Body of pancreas (tissue), 4 donors: ENCODE measurements around the gene CDC14B. TPM values are rescaled to one million over a fixed set of nuclear protein-coding genes. Genes with fewer than 3 reads are reported as not detected.
A peak's percentile ranks its signal among the peaks of the same experiment; 100 is the strongest.

Experiments
- ATAC-seq: fragments of 150-250 bp; one replicate; pipeline ENCODE4 v1.9.1; 2016
- DNase-seq, 4 donors: peaks; one replicate each; pipeline ENCODE4 v3.0.0-alpha.2; 2019
- H3K27ac ChIP-seq, 4 donors: fragments of 200-600 bp; sonication (generic); 1 replicate in 3 of 4; 2 replicates in 1 of 4; pipeline versions ENCODE4 v1.5.1 to v1.6.1; 2016 to 2019; ENCODE audit warnings: mild to moderate bottlenecking in 1 of 4, mixed read lengths in 1 of 4, moderate library complexity in 1 of 4
- H3K27me3 ChIP-seq, 2 donors: fragments of 200-600 bp; sonication (generic); one replicate each; pipeline ENCODE4 v1.6.0; 2016; ENCODE audit warnings: mild to moderate bottlenecking in 1 of 2
- H3K36me3 ChIP-seq, 2 donors: fragments of 200-600 bp; sonication (generic); replicated peaks in 1 of 2; 2 replicates each; pipeline ENCODE4 v1.5.1; 2016; ENCODE audit warnings: low read depth in 2 of 2; ENCODE audit not compliant: insufficient read depth in 1 of 2
- H3K4me1 ChIP-seq: fragments of 200-600 bp; sonication (generic); one replicate; pipeline ENCODE4 v1.6.0; 2016
- H3K4me3 ChIP-seq, 2 donors: fragments of 200-600 bp; sonication (generic); 1 replicate in 1 of 2; 2 replicates in 1 of 2; pipeline ENCODE4 v1.5.1; 2016 to 2019
- H3K9me3 ChIP-seq, 3 donors: fragments of 200-600 bp; sonication (generic); 1 replicate in 2 of 3; 2 replicates in 1 of 3; pipeline ENCODE4 v1.5.1; 2016
- POLR2A ChIP-seq, 3 donors: fragments of 450-650 bp; IDR thresholded peaks; one replicate each; pipeline ENCODE4 v1.6.1; 2016; ENCODE audit warnings: antibody characterized with exemption in 3 of 3, mild to moderate bottlenecking in 2 of 3
- WGBS, 2 donors: methylation state at CpG; one replicate each; pipeline ENCODE4 v1.1.5; 2017; 5-methylcytosine and 5-hydroxymethylcytosine counted together
- intact Hi-C: fragments of 100-400 bp; cut with DNase I; formaldehyde crosslinking; loops from one replicate; pipeline ENCODE4 v1.15.1; 2023
- total RNA-seq, 2 donors: library from RNA; depleted of rRNA; stranded (reverse); fragments of >200 nt; gene quantifications; one replicate each; pipeline ENCODE4 v1.1.0, GENCODE V29; 2016
- TF ChIP-seq, protein P1 (sequence below), 7 experiments: fragments of 450-650 bp in 4 of 7; fragments of 200-600 bp in 3 of 7; sonication (generic) in 3 of 7; IDR thresholded peaks; one replicate each; pipeline ENCODE4 v1.5.1; 2016 to 2019; ENCODE audit warnings: antibody characterized with exemption in 7 of 7

CDC14B gene
- total RNA-seq, 2 donors from 2014 or later = 10.9 to 16.1 TPM

DNA sequence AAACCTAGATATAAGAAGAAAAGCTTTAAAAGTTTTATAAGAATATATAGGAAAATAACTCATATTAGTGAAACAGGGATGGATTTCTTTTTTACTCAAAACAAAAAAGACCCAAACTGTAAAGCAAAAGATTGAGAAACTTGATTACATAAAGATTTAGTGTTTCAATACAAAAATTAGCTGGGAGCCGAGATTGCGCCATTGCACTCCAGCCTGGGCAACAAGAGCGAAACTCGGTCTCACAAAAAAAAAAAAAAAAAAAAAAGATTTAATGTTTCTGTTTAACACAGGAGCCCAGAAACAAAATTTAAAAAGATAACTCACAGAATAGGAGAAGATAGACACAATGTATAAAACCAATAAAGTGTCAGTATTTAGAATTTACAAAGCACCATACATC, 45.2 kb downstream of the CDC14B start:
- H3K4me1 ChIP-seq = no peaks in the 10 kb centered on the region
- ATAC-seq = no peak
- no peak overlapping the region for H3K27ac ChIP-seq
- intact Hi-C loops = no loop called here
- DNase-seq = no peak
- WGBS, 2 donors = 82 to 97% methylated on average over 4 of the region's 4 CpGs
- H3K27me3 ChIP-seq = no peaks in the 10 kb centered on the region
- no peaks in the 10 kb centered on the region for H3K36me3 ChIP-seq
- no peak overlapping the region for H3K4me3 ChIP-seq
- no peaks in the 10 kb centered on the region for H3K9me3 ChIP-seq
- TF ChIP-seq, protein P1, sequence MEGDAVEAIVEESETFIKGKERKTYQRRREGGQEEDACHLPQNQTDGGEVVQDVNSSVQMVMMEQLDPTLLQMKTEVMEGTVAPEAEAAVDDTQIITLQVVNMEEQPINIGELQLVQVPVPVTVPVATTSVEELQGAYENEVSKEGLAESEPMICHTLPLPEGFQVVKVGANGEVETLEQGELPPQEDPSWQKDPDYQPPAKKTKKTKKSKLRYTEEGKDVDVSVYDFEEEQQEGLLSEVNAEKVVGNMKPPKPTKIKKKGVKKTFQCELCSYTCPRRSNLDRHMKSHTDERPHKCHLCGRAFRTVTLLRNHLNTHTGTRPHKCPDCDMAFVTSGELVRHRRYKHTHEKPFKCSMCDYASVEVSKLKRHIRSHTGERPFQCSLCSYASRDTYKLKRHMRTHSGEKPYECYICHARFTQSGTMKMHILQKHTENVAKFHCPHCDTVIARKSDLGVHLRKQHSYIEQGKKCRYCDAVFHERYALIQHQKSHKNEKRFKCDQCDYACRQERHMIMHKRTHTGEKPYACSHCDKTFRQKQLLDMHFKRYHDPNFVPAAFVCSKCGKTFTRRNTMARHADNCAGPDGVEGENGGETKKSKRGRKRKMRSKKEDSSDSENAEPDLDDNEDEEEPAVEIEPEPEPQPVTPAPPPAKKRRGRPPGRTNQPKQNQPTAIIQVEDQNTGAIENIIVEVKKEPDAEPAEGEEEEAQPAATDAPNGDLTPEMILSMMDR (IDR thresholded peaks at IDR 0.05) = no peak
- TF ChIP-seq POLR2A (IDR thresholded peaks at IDR 0.05) = no peak

DNA sequence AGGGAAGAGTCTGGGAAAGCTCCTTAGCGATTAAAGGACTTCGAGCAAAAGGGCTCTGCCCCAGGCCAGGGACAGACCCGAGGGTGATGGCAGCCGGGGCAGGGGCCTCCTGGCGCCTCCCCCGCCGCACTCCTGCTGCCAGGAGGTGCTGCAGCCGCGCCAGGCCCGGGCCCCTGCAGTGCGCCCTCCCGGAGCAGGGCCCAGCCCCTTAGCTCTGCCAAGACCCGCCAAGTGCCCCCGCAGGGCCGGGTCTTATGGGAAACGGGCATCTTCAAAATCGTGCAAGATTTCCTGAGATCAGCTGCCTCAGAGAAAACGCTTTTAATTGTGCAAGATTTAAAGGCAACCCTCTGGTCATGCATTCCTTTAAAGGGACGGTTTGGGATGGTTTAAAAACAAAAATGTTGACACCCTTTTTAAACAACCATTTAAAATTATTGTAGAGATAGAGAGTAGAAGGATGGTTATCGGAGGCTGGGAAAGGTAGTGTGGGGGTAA, 52.4 kb downstream of the CDC14B start:
- Histone ChIP-seq H3K4me1 (peaks cover 5% of the 10 kb centered on the region), H3K4me3 (peak overlapping the region; percentile 61 to 86), H3K9me3 (no peaks in the 10 kb centered on the region), H3K36me3 (no peaks in the 10 kb centered on the region), H3K27me3 (no peaks in the 10 kb centered on the region), H3K27ac (peak overlapping the region; percentile 92 to 98 (median 96))
- 4 to 7% methylated on average over 8 to 20 of the region's 20 CpGs for WGBS, 2 donors
- intact Hi-C loops = no loop called here
- DNase-seq (no peak), ATAC-seq (no peak)
- TF ChIP-seq, protein P1 (IDR thresholded peaks at IDR 0.05) = no peak
- no peak for TF ChIP-seq POLR2A (IDR thresholded peaks at IDR 0.05)

DNA sequence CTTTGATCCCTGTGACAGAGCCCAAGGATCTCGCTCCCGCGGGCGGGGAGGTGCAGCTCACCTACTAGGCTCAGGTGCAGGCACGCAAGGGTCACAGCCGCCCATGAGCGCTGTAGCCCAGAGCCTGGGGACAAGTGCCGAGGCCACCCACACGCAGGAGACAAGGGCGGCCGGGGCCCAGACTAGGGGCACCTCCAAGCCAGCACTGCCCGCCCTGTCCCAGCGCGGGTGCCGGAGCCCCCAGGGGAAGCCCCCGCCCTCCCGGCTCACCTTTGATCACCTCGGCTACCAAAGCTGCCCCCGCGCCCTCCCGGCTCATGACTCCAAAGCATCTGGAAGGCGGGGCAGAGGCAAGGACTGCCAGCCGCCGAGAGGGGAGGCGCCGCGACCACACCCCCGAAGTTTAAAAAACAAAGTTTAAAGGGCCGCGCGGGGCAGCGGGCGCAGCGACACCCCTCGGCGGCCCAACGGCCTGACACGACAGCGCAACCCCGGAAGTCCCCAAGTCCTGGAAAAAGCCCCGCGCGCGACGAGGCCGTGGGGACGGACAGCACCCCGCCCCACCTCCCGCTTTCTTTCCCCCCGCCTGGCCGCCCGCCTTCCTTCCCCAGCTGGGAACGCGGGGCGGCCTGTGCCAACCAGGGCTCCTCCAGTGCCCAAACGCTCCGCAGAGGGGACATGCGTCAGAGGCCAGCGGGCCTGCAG, 53.0 kb downstream of the CDC14B start:
- intact Hi-C loops = no loop called here
- Histone ChIP-seq H3K36me3 (no peaks in the 10 kb centered on the region), H3K4me1 (peaks cover 5% of the 10 kb centered on the region), H3K27me3 (no peaks in the 10 kb centered on the region), H3K27ac (peak overlapping the region; percentile 92 to 98 (median 96)), H3K4me3 (peak overlapping the region; percentile 61 to 86), H3K9me3 (no peaks in the 10 kb centered on the region)
- ATAC-seq (peak; percentile 88), DNase-seq (peak; percentile 82 to 87 (median 86))
- TF ChIP-seq, protein P1 (IDR thresholded peaks at IDR 0.05) = peak; percentile 63 to 82 (median 78)
- TF ChIP-seq POLR2A (IDR thresholded peaks at IDR 0.05) = peak; percentile 41 to 76 (median 69)
- WGBS, 2 donors = 0 to 1% methylated on average over 7 to 59 of the region's 59 CpGs

DNA sequence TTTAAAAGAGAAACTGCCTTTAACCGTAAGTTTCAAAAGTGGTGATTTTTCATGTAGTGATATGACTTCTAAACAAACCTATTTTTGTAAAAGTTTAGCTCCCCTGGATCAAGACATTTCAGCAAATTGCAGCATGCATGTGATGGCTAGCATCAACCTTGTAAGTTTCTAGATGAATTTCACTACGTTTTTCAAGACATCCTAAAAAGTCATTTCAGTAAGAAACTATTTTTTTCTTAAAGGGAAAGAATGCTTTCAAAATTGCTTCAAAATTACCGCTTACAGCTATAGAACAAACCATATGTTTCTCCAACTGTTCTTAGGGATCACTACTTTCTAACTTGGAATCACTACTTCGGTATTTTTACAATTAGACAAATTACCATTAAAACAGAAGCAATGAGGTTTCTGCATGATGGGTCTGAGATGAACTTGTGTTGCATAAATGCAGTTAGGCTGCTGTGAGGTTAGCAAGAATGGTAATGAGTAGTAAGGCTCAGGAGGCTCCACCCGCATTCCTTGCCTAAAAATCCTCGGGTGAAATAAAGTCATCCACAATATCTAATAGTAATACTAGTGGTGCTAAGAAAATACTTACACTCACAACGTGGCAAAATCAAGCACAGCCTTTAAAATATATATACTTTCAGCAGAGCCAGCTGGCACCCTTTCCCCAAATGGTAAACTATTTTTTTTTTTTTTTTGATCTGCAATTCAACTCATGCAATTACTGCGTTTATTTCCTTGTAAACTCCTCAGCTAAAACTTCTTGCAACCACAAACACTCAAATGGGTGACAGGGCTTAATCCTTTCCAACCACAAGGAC, 53.8 kb downstream of the CDC14B start:
- peak overlapping the region; percentile 92 to 98 (median 96) for H3K27ac ChIP-seq
- DNase-seq (peak in 1 of 4 donors; percentile 6), ATAC-seq (no peak)
- peak overlapping the region; percentile 61 to 86 for H3K4me3 ChIP-seq
- WGBS, 2 donors = 5 to 7% methylated on average over 8 of the region's 8 CpGs
- no peaks in the 10 kb centered on the region for H3K9me3 ChIP-seq
- no peaks in the 10 kb centered on the region for H3K27me3 ChIP-seq
- intact Hi-C loops = no loop called here
- no peaks in the 10 kb centered on the region for H3K36me3 ChIP-seq
- peaks cover 5% of the 10 kb centered on the region for H3K4me1 ChIP-seq
- TF ChIP-seq, protein P1 (IDR thresholded peaks at IDR 0.05) = no peak
- no peak for TF ChIP-seq POLR2A (IDR thresholded peaks at IDR 0.05)
